Fibroblast of villous mesenchyme (primary cell): ENCODE results near the gene ZNF785. TPM values are rescaled to one million over a fixed set of nuclear protein-coding genes. Genes with fewer than 3 reads are reported as not detected.
A peak's percentile ranks its signal among the peaks of the same experiment; 100 is the strongest.

Experiments
- DNase-seq: peaks from one replicate; pipeline ENCODE4 v3.0.0-alpha.2; 2010; ENCODE audit warnings: low read depth
- H3K4me3 ChIP-seq: 2 replicates; pipeline ENCODE4 v1.5.1; 2011; ENCODE audit warnings: low read depth, mild to moderate bottlenecking, low read length
- total RNA-seq: library from RNA; depleted of rRNA; stranded (reverse); fragments of >200 nt; gene quantifications from 2 replicates; pipeline ENCODE4 v1.2.3, GENCODE V29; 2012
- TF ChIP-seq, protein P1 (sequence below): IDR thresholded peaks from 2 replicates; pipeline ENCODE4 v1.5.1; 2012; ENCODE audit warnings: low read depth, mild to moderate bottlenecking, low read length; ENCODE audit not compliant: insufficient read depth

ZNF785 gene
- total RNA-seq, 1 donor: 13.0 TPM

- TF ChIP-seq, protein P1, sequence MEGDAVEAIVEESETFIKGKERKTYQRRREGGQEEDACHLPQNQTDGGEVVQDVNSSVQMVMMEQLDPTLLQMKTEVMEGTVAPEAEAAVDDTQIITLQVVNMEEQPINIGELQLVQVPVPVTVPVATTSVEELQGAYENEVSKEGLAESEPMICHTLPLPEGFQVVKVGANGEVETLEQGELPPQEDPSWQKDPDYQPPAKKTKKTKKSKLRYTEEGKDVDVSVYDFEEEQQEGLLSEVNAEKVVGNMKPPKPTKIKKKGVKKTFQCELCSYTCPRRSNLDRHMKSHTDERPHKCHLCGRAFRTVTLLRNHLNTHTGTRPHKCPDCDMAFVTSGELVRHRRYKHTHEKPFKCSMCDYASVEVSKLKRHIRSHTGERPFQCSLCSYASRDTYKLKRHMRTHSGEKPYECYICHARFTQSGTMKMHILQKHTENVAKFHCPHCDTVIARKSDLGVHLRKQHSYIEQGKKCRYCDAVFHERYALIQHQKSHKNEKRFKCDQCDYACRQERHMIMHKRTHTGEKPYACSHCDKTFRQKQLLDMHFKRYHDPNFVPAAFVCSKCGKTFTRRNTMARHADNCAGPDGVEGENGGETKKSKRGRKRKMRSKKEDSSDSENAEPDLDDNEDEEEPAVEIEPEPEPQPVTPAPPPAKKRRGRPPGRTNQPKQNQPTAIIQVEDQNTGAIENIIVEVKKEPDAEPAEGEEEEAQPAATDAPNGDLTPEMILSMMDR: no peak
- peak; percentile 18 for DNase-seq
- peak overlapping the region; percentile 70 for H3K4me3 ChIP-seq
Measured at GRCh38 chr16:30585022-30585399, 486 bp downstream of the ZNF785 start.

- H3K4me3 ChIP-seq: no peak overlapping the region
- DNase-seq: no peak
- TF ChIP-seq, protein P1: no peak
Measured at GRCh38 chr16:30582611-30583340, 2.7 kb downstream of the ZNF785 start.

DNA sequence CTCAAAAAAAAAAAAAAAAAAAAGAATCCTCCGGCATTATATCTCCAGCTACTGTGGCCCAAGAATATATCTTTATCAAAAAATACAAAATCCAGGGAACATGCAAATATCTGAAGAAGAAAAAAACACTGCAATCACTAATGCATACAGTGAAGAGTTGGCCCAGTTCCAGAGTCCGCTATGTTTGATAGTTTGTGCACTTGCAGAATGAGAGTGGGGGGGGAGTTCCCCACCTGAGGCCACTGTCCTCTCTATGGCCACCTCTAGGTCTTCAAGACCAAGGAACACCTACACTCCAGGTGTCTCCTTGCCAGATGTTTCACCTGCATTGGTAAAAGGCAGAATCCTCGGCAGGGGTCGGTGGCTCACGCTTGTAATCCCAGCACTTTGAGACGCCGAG is 4.0 kb downstream of the ZNF785 start:
- TF ChIP-seq, protein P1: no peak
- DNase-seq: no peak

GRCh38 chr16:30574678-30575077 is 10.8 kb downstream of the ZNF785 start:
- no peak for DNase-seq
- no peak overlapping the region for H3K4me3 ChIP-seq
- TF ChIP-seq, protein P1: no peak

More for the DNA sequence above, 4.0 kb downstream of the ZNF785 start:
- no peak overlapping the region for H3K4me3 ChIP-seq

GRCh38 chr16:30571445-30572322 is 13.8 kb downstream of the ZNF785 start, which contains the start of gene ZNF688:
Gene ZNF688 (minus strand): TSS chr16:30571714. CDS start chr16:30571629, 85 bp downstream.
- TF ChIP-seq, protein P1: no peak
- DNase-seq: peak; percentile 99
- H3K4me3 ChIP-seq: peak within 1 kb of the TSS; percentile 72

- DNase-seq: peak; percentile 40
- peak overlapping the region; percentile 72 for H3K4me3 ChIP-seq
- TF ChIP-seq, protein P1: no peak
Measured at GRCh38 chr16:30570636-30571444, 14.7 kb downstream of the ZNF785 start.
